ENCODE results near the gene HTR7.

DNA sequence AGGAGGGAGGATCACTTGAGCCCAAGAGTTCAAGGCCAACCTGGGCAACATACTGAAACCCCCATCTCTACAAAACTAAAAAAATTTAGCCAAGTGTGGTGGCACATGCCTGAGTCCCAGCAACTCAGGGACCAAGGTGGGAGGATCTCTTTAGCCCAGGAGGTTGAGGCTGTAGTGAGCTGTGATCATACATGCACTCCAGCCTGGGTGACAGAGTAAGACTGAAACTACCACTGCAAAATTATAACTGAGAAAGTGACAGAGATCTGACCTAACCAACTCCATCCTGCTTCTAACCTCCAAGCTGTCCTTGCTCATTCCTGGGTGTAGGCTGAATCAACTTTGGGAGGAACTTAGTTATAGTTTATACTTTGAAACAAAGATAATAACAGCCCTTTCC is 59.4 kb downstream of the HTR7 start:
- TF ChIP-seq POLR2A (IDR thresholded peaks at IDR 0.05) (no peak), EP300 (IDR thresholded peaks at IDR 0.05) (no peak)
- TF ChIP-seq, protein P1, sequence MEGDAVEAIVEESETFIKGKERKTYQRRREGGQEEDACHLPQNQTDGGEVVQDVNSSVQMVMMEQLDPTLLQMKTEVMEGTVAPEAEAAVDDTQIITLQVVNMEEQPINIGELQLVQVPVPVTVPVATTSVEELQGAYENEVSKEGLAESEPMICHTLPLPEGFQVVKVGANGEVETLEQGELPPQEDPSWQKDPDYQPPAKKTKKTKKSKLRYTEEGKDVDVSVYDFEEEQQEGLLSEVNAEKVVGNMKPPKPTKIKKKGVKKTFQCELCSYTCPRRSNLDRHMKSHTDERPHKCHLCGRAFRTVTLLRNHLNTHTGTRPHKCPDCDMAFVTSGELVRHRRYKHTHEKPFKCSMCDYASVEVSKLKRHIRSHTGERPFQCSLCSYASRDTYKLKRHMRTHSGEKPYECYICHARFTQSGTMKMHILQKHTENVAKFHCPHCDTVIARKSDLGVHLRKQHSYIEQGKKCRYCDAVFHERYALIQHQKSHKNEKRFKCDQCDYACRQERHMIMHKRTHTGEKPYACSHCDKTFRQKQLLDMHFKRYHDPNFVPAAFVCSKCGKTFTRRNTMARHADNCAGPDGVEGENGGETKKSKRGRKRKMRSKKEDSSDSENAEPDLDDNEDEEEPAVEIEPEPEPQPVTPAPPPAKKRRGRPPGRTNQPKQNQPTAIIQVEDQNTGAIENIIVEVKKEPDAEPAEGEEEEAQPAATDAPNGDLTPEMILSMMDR (IDR thresholded peaks at IDR 0.05) = no peak
